HG03565 (cell line): ENCODE measurements around the gene EDN3.
"Not testable (repeated sequence)": the region's sequence is repeated elsewhere in the genome, so short reads cannot be mapped to it uniquely, and the experiment has no call there.

Source experiments
- ATAC-seq: cut with Tn5 transposase; IDR thresholded peaks from one replicate; pipeline ENCODE4 v1.9.1; 2021; ENCODE audit warnings: mild to moderate bottlenecking, moderate library complexity; ENCODE audit not compliant: unreplicated experiment

Gene EDN3

DNA sequence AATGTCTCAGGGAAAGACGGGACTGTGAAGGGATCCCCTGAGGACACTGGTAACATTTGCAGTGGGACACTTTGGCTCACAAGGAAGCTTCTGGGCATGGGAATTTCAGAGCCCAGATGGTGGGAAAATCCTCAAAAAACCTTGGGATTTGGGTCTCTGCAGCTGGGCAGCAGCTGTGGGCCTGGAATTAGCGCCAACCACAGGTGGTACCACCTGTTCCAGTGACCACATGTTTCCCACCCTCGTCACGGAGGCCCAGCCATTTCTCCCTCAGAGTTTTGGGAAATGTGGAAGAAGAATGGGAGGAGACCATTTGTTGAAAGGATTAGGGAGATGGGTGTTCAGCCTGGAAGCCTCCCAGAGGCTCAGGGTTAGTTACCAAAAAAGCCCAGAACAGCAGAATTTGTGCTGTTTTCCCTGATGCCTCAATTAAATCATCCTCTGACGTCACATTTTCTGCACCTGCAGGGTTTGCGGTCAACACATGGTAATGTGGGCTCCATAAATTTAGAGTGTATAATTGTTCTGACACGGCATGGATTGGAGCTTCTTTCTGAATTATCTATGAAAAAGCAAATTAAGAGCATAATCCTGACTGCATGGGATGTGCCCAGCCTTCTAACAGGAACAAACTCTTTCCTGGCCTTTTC, 34.4 kb downstream of the EDN3 start:
- no peak for ATAC-seq

DNA sequence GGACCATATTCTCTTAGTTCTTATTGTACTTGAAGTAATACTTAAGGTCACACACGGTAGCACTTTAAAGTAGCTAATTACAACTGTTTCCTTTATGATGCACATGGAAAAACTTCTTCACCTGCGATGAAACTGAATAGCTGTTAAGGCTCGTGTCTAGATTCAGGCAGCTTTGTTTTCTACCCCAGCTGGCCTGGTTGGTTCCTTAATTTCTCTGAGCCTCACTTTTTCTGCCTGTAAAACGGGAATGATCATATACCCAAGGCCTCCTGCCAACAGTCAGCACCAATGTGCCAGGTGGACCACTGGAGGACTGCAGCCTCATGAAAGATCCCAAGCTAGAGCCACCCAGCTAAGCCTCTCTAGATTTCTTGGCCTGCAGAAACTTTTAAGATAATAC, 35.0 kb downstream of the EDN3 start:
- no peak for ATAC-seq

DNA sequence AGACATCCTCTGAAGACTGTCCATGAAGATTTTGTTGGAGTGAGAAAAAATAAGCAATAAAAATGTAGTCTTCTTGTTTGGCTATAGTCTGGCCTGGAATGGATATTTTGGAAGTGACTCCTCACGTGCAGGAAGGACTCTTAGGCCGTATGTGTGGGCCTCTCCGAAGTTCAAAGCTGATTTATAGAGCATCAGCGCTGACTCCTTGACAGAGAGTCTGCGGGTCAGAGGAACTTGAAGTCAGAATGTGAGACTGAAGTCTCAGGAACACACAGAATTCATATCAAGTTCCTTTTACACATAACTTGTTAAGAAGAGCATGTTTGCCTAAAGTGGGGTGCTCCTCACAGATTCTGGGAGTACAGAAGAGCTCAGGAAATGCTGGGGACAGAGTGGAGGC, 36.1 kb downstream of the EDN3 start:
- ATAC-seq = no peak

DNA sequence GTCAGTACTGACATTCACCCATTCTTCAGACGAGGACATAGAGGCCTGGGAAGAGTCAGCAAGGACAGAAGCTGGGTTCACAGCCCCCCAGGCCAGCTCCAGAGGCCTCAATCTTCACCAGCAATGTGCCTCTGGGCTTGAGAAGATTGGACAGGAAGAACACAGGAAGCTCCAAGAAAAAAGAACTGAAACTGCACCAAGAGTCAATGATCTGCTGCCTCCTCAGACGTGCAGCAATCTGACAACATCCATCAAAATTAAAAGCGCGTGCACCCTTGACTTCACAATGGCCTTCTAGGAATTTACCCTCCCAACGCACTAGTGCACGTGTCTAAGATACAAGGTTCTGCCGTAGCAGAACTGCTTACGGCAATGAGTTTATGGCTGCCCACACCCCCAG, 38.0 kb downstream of the EDN3 start:
- ATAC-seq = not testable (repeated sequence)

DNA sequence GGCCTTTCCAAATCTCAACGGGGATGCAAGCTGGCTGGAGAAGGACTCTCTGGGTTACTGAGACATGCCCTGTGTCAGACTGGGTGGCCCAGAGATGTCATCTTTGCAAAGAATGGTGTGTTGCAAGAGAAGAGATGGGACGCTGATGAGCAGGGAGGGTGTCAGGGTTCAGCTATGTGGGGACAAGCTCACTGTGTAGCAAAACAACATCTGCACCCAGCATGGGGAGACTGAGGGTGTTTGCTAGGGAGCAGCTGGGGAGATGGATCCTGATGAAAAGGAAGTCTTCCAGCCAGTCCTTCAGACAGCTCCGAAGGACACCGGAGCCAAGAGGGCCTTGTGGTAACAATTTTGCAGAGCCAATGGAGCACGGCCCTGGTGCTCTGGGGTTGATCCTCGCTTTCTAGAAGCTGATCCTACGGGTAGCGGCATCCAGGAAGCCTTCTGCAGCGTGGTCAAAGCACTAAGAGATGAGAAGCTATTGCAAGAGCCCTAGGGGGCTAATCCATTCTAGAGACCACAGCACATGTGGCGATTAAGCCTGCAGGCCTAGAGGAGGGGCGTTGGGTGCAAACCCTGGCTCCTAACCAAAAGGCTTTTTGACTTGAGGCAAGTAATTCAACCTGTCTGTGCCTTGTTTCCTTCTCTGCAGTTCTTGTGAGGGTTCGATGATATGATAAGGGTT, 39.9 kb downstream of the EDN3 start:
- no peak for ATAC-seq

DNA sequence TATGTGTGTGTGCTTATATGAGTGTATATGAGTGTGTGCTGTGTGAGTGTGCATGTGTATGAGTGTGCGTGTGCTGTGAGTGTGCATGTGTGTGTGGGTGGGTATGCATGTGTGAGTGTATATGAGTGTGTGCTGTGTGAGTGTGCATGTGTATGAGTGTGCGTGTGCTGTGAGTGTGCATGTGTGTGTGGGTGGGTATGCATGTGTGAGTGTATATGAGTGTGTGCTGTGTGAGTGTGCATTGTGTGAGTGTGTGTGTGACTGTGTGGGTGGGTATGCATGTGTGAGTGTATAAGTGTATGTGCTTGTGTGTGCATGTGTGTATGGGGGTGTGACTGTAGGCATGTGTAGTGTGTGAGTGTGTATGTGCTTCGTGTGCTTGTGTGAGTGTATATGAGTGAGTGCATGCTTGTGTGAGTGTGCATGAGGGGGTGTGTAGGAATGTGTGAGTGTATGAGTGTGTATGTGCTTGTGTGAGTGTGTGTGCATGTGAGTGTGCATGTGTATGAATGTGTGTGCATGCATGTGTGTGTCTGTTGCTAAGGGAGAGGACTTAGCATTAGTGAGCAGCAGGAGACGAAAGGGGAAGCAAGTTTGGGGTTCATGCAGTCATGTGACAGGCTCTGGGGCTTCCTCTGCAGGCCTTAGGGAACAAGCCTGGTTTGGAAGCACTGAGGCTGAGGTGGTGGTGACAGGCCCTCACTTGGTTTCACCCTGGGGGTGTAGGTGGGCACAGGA, 41.0 kb downstream of the EDN3 start:
- ATAC-seq = not testable (repeated sequence)

DNA sequence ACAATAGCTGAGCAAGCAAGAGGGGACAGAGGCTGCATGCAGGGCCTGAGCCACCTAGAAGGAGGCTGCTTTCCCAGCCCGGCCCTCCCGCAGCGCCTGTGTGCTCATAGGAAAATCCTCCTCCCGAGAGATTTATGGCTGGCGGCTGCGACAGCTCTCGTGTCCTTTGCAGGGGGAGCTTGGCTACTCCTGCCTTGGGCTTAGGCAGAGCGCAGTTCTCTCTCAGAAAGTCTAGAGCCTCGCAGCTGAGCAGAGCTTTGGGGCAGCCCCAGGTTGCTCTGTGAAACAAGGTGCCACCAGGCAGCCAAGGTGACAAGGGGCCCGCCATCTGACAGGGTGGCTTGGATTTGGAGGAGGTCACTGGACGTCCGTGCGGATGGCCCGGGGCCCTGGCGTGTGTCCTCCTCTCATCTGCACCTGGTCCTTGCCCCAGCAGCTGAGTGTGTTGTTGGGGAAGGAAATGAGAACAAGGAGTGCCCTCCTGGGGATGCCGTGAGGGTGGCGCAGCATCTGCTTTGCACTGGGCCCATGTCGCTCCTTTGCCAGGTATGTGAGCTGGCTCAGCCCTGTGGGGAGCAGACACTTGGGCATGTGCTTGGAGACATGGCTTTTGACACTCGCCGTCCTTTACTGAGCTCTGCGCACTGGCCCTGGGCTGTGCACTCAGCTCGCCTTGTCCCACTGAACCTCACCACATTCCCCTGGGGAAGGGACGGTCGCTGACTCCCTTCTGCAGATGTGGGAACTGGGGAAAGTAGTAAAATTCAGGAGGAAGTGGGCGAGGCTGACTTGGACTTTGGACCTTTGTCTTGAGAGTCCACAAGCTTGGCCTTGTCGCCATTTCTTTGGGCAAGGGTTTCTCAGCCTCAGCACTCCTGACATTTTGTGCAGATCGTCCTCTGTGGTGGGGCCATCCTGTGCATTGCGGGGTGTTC, 41.9 kb downstream of the EDN3 start:
- ATAC-seq = no peak

DNA sequence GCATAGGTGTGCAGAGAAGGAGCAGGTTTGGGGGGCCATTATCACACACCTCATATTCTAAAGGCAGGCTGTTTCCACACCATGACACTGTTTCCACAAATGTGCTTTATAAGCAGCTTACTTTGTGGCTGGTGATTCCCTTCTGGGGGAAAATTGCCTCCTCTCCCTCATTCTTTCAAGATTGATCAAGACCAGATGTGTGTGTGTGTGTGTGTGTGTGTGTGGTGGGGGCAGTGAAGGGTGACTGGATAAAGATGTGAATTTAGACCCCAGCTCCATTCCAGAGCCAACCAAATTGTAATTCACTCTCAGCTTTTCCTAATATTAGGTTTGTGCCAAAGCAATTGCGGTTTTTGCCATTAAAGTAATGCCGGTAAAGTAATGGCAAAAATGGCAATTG, 45.6 kb downstream of the EDN3 start:
- ATAC-seq = no peak

DNA sequence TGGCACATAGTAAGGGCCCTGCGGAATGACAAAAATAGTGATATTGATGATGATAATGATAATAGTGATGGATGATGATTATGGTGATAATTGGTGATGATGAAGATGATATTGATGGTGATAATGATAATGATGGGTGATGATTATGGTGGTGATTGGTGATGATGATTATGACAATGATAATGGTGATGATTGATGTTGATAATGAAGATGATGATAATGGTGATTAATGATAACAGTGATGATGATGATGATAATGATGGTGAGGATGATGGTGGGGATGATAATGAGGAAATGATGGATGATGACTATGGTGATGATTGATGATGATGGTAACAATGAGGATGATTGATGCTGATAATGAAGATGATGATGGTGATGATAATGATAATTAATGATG, 48.9 kb downstream of the EDN3 start:
- ATAC-seq = no peak

DNA sequence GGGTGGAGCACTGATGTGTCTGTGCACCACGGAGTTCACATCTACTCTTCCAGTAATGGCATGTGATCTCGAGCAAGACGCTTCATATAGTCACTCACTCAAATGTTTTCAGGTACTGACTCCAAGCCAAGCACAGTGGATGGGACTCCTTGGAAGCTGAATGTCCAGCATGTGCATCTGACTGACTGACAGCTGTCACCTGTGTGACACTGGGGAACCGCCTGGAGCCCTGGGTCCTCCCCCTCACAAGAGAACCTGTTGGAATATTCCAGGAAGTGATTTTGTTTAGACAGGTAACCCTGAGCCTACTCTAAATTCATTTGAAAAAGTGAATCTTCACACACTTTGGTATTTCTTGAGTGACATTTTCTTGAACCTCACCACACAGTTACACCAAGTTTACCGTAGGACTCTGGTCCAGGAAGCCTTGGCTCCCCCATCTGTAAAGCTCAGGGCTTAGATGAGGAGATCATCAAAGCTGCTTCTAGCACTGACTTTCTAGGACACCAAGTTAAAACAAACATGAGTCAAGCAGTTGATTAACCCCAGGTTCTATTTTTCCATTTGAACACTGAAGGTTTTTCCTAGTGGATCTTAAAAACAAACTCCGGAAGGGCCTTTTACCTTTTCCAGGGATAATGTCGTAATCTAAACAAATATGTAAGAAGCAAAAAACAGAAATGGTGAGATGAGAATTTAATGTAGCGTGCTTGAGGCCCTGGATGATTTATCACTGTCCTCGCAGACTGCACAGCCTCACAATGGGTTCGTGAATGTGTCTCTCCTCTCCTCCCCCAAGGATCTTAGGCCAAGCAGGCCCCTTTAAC, 50.1 kb downstream of the EDN3 start:
- no peak for ATAC-seq

DNA sequence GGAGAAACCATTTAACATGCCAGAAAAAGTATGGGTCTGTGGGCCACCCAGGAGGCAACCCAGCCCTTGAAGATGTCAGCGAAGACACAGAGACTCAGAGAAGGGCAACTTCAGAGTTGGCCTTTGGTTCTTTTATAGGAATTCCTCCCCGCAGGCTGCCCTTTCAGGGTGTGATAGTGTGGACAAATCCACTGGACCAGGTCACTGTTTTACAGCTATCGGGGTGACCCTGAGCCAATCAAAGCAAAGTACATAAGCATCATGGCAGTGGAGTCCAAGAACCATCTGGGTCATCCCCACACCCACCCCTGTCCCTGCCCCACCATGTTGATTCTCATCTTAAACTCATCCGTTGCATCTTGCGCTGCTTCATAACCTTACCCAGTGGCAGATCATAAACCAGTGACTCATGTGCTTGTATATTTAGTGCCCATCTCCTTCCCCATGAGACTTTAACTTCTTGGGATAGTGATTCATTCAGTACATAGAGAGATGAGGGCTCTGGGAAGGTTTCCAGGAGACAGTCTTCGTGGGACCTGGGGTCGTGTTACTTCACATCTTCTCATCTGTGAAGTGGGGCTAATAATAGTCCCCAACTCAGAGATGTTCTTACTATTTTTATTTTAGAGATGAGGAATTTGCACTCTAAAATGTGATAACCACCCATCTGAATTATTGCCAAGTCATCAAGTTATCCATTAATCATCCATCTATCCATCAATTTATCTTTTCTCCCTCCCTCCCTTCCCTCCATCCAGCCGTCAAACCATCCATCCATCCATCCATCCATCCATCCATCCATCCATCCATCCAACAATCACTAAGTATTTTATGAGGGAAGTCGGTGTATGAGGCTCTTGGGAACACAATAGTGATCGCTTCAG, 51.0 kb downstream of the EDN3 start:
- ATAC-seq = no peak

DNA sequence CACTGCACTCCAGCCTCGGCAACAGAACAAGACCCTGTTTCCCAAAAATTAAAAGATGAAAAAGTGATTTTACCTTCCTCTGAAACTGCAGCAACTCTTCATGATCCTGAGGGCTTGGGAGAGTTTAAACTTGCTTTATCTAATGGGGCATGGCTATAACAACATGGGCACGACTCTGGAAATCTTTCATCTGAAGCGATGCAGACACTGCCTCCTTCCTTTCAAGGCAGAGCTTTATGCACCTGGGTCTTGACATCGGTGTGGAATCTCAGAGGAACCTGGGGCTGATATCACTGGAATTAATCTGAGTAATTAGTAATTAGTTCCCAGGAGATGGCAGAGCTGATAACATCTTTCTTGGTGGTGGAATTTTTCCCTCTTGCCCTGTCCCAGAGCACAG, 52.1 kb downstream of the EDN3 start:
- no peak for ATAC-seq

DNA sequence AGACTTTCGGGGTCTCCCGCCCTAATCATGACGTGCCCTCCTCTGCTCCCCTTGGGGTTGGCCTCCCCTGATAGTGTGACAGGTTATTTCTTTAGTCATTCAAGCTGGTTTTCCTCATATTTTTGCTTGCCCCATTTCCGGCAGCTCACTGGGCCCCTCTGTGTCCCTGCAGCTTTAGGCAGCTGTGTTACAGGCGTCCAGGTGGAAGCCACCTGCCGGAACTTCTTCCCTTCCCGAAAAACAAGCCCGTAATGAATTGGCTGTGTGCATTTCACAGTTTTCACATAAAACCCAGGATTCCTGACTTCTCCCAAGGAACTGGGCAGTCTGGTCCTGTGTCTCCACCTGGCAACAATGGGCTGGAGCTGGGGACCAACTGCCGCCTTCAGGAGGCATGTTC, 52.6 kb downstream of the EDN3 start:
- no peak for ATAC-seq

DNA sequence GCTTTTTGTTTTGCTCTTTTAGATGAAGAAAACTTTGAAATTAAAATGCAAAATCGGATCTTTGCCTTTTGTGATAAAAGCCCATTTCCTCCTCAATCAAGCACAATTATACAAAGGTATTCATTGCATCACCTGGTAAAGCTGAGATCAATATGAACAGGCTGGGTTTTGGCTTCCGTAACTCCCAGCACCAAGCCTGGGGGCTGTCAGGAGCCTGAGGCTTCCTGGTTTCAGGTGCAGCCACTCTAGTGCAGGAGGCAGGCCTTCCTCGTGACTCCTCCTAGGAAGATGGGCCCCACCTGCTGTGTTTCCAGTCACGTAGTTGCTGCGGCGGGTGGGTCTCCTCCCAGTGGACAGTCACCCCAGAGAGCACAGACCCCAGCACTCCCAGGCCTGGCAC, 54.0 kb downstream of the EDN3 start:
- ATAC-seq = no peak

DNA sequence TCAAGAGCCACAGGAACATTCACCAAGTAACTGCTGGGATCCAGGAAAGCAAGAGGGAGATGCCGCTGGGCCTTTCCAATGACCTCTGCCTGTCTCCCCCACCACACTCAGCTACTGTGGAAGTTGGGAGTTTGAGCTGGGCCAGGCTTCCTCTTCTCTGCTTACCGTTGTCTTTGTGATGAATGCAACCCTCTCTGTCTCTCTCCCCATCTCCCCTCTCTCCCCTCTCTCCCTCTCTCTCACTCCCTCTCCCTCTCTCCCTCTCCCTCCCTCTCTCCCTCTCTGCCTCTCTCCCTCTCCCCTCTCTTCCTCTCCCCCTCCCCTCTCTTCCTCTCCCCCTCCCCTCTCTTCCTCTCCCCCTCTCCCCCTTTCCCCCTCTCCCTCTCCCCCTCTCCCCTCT, 54.8 kb downstream of the EDN3 start:
- ATAC-seq = no peak

DNA sequence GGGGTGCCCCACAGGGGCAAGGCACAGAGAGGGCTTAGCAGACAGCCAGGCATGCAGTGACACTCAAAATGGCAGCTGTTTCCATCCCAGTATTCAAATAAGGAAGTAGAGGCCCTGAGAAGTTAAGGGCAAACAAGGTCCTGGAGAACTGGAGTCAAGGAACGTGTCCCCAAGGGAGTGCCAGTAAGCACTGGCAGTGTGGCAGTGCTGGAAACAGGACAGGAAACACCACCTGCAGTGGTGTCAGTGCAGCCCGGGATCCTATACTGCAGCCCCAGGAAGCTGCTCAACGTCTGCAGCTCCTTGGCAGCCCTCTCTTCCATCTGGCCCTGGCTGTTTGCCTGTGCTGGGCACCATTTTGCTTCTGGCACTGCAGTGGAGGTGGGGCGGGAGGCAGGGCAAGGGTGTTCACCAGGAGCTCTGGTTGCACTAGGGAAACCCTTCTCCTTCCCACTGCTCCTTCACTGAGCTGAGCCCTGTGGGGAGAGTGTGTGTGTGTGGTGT, 56.3 kb downstream of the EDN3 start:
- ATAC-seq = no peak

DNA sequence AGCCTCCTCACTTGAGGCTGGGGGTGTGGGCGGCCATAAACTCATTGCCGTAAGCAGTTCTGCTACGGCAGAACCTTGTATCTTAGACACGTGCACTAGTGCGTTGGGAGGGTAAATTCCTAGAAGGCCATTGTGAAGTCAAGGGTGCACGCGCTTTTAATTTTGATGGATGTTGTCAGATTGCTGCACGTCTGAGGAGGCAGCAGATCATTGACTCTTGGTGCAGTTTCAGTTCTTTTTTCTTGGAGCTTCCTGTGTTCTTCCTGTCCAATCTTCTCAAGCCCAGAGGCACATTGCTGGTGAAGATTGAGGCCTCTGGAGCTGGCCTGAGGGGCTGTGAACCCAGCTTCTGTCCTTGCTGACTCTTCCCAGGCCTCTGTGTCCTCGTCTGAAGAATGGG, 58.4 kb downstream of the EDN3 start:
- not testable (repeated sequence) for ATAC-seq

DNA sequence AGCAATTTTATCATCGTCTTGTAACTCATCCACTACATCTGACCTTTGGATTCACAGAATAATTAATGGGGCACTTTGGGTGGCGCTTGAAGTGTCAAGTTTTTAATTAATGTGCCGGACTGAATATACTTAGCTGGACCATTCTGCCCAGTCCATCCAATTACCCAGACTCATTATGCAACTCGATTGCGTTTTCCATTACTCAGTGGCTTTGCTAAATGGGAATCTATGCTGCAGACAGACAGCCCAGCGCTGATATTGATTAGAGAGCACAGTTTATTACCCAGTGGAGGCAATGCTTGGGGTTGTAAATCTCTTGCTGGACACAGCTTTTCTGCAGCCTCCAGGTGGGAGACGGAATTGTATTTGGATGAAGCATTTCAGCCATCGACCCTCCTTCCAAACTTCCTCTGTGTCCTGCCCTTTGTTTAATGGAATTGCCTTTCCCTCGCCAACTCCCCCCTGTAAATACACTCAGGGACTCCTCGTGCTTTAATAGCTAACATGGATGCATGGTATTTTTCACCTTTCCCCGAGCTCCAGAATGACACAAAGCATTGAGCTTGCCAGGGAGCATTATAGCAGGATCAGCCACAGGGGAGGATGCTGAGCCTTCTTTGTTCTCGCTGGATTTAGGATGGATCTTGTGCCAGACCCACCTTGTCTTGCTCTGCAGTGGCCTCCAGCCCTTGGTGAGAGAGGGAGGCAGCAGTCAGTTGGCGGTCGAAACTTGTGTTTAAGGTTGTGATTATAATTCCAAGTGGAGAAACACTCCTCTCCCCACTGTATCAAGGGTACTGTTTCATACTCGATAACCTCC, 59.7 kb downstream of the EDN3 start:
- ATAC-seq = no peak
